Stimulated activated CD4-positive, alpha-beta T cell treated with anti-CD3 and anti-CD28 coated beads, Interleukin-15, amount 100 ng/mL, for 24 hours (primary cell): ENCODE data around the gene MMP8.
A peak's percentile ranks its signal among the peaks of the same experiment; 100 is the strongest.

Source experiments
- DNase-seq: peaks from one replicate; pipeline ENCODE4 v3.0.0-alpha.2; 2020

The MMP8 gene

GRCh38 chr11:102719620-102720277 lies 5.0 kb downstream of the MMP8 start:
- no peak for DNase-seq

- no peak for DNase-seq
These were observed 7.5 kb downstream of the MMP8 start for GRCh38 chr11:102717280-102717679.

GRCh38 chr11:102716527-102716926 lies 8.2 kb downstream of the MMP8 start:
- no peak for DNase-seq

GRCh38 chr11:102712137-102712536 lies 12.6 kb downstream of the MMP8 start:
- DNase-seq: no peak

- DNase-seq: no peak
These were observed 15.4 kb downstream of the MMP8 start for GRCh38 chr11:102709201-102709945.

GRCh38 chr11:102708654-102709053 lies 16.1 kb downstream of the MMP8 start:
- DNase-seq: no peak

- no peak for DNase-seq
These were observed 19.1 kb downstream of the MMP8 start, which contains the start of gene MMP27 for GRCh38 chr11:102705626-102706025. TSS of gene MMP27 (minus strand) at chr11:102705769. CDS start at chr11:102705714, 55 bp downstream.

- no peak for DNase-seq
These were observed 19.9 kb downstream of the MMP8 start for GRCh38 chr11:102704841-102705240.

- no peak for DNase-seq
These were observed 20.8 kb downstream of the MMP8 start for GRCh38 chr11:102703826-102704493.

GRCh38 chr11:102695201-102695600 lies 29.6 kb downstream of the MMP8 start:
- DNase-seq: no peak

GRCh38 chr11:102685754-102686153 lies 39.0 kb downstream of the MMP8 start:
- no peak for DNase-seq

- DNase-seq: no peak
These were observed 39.4 kb downstream of the MMP8 start for GRCh38 chr11:102685338-102685737.

GRCh38 chr11:102683277-102683676 lies 41.5 kb downstream of the MMP8 start:
- DNase-seq: no peak

- no peak for DNase-seq
These were observed 43.8 kb downstream of the MMP8 start for GRCh38 chr11:102680945-102681344.

GRCh38 chr11:102678022-102678421 lies 46.7 kb downstream of the MMP8 start:
- DNase-seq: no peak

GRCh38 chr11:102676084-102676483 lies 48.7 kb downstream of the MMP8 start:
- no peak for DNase-seq

- DNase-seq: no peak
These were observed 55.1 kb downstream of the MMP8 start for GRCh38 chr11:102669664-102670063.

- peak; percentile 17 for DNase-seq
These were observed 58.3 kb downstream of the MMP8 start for GRCh38 chr11:102666331-102666957.

GRCh38 chr11:102664001-102664752 lies 60.6 kb downstream of the MMP8 start:
- DNase-seq: peak; percentile 29

GRCh38 chr11:102662607-102663006 lies 62.1 kb downstream of the MMP8 start:
- no peak for DNase-seq
